ENCODE data around the gene HRH4. TPM values are rescaled to one million over a fixed set of nuclear protein-coding genes. Genes with fewer than 3 reads are reported as not detected.
A peak's percentile ranks its signal among the peaks of the same experiment; 100 is the strongest.

Gene HRH4
- total RNA-seq, 1 donor from 2014 or later: 0.12 TPM

GRCh38 chr18:24500766-24501165 is 40.3 kb downstream of the HRH4 start:
- TF ChIP-seq CTCF (conservative IDR thresholded peaks at IDR 0.05; ENCODE audit: low read depth, low read length): no peak
- H3K4me3 ChIP-seq (ENCODE audit: low read depth, low read length): no peak overlapping the region
- DNase-seq (ENCODE audit: low read depth): no peak

GRCh38 chr18:24502667-24503523 is 42.5 kb downstream of the HRH4 start:
- no peak overlapping the region for H3K4me3 ChIP-seq (ENCODE audit: low read depth, low read length)
- no peak for TF ChIP-seq CTCF (conservative IDR thresholded peaks at IDR 0.05; ENCODE audit: low read depth, low read length)
- DNase-seq (ENCODE audit: low read depth): no peak

GRCh38 chr18:24504401-24504800 is 44.0 kb downstream of the HRH4 start:
- H3K4me3 ChIP-seq (ENCODE audit: low read depth, low read length): no peak overlapping the region
- DNase-seq (ENCODE audit: low read depth): no peak
- no peak for TF ChIP-seq CTCF (conservative IDR thresholded peaks at IDR 0.05; ENCODE audit: low read depth, low read length)

GRCh38 chr18:24506175-24506574 is 45.7 kb downstream of the HRH4 start:
- no peak for TF ChIP-seq CTCF (conservative IDR thresholded peaks at IDR 0.05; ENCODE audit: low read depth, low read length)
- no peak for DNase-seq (ENCODE audit: low read depth)
- no peak overlapping the region for H3K4me3 ChIP-seq (ENCODE audit: low read depth, low read length)

GRCh38 chr18:24509435-24509834 is 49.0 kb downstream of the HRH4 start:
- H3K4me3 ChIP-seq (ENCODE audit: low read depth, low read length): no peak overlapping the region
- no peak for TF ChIP-seq CTCF (conservative IDR thresholded peaks at IDR 0.05; ENCODE audit: low read depth, low read length)
- DNase-seq (ENCODE audit: low read depth): no peak

- DNase-seq (ENCODE audit: low read depth): peak; percentile 40
- no peak overlapping the region for H3K4me3 ChIP-seq (ENCODE audit: low read depth, low read length)
- peak; percentile 65 for TF ChIP-seq CTCF (conservative IDR thresholded peaks at IDR 0.05; ENCODE audit: low read depth, low read length)
Observed at GRCh38 chr18:24514439-24514838, 54.0 kb downstream of the HRH4 start.

- H3K4me3 ChIP-seq (ENCODE audit: low read depth, low read length): no peak overlapping the region
- TF ChIP-seq CTCF (conservative IDR thresholded peaks at IDR 0.05; ENCODE audit: low read depth, low read length): no peak
- no peak for DNase-seq (ENCODE audit: low read depth)
Observed at GRCh38 chr18:24515721-24516120, 55.3 kb downstream of the HRH4 start.
